GM23338 (cell line): ENCODE results near the gene CACNA2D2. TPM values are rescaled to one million over a fixed set of nuclear protein-coding genes. Genes with fewer than 3 reads are reported as not detected.

Experiments used
- ATAC-seq: fragments of 200-7000 bp; cut with Tn5 transposase; 3 replicates; pipeline ENCODE4 v1.9.1; 2020
- DNase-seq: peaks from one replicate; pipeline ENCODE4 v3.0.0-alpha.2; 2015; ENCODE audit warnings: low spot score
- H2AFZ ChIP-seq: fragments of 200-600 bp; sonication (generic); 2 replicates; pipeline ENCODE4 v1.8.0; 2016; ENCODE audit warnings: antibody characterized with exemption, mild to moderate bottlenecking, moderate library complexity
- H3F3A ChIP-seq: fragments of 200-600 bp; sonication (generic); replicated peaks from 2 replicates; pipeline ENCODE4 v1.8.0; 2017; ENCODE audit warnings: antibody characterized with exemption, mixed run types, low read depth
- H3K27ac ChIP-seq: fragments of 200-600 bp; sonication (generic); 2 replicates; pipeline ENCODE4 v1.6.1; 2016; ENCODE audit warnings: low read depth
- H3K27me3 ChIP-seq: fragments of 200-600 bp; sonication (generic); 2 replicates; pipeline ENCODE4 v1.8.0; 2016; ENCODE audit warnings: mild to moderate bottlenecking, mixed run types, moderate library complexity; ENCODE audit not compliant: insufficient read depth
- H3K36me3 ChIP-seq: fragments of 200-600 bp; sonication (generic); 2 replicates; pipeline ENCODE4 v1.8.0; 2016; ENCODE audit warnings: mild to moderate bottlenecking; ENCODE audit not compliant: insufficient read depth
- H3K4me1 ChIP-seq: fragments of 200-600 bp; sonication (generic); 2 replicates; pipeline ENCODE4 v1.8.0; 2016; ENCODE audit warnings: mild to moderate bottlenecking, moderate library complexity; ENCODE audit not compliant: insufficient read depth
- H3K4me2 ChIP-seq: fragments of 200-600 bp; sonication (generic); 2 replicates; pipeline ENCODE4 v1.7.1; 2017; ENCODE audit warnings: mixed run types
- H3K4me3 ChIP-seq: fragments of 200-600 bp; sonication (generic); 2 replicates; pipeline ENCODE4 v1.6.1; 2016; ENCODE audit warnings: mixed run types
- H3K79me2 ChIP-seq: fragments of 200-600 bp; sonication (generic); replicated peaks from 2 replicates; pipeline ENCODE4 v1.8.0; 2017; ENCODE audit warnings: mild to moderate bottlenecking; ENCODE audit not compliant: insufficient read depth
- H3K9me2 ChIP-seq: fragments of 200-600 bp; sonication (generic); 2 replicates; pipeline ENCODE4 v1.8.0; 2017; ENCODE audit not compliant: insufficient read depth
- H4K20me1 ChIP-seq: fragments of 200-600 bp; sonication (generic); replicated peaks from 2 replicates; pipeline ENCODE4 v1.8.0; 2017; ENCODE audit warnings: mild to moderate bottlenecking; ENCODE audit not compliant: insufficient read depth
- H3K27ac Mint-ChIP-seq: 2 replicates; pipeline ENCODE4 v1.8.0; 2020; ENCODE audit warnings: inconsistent platforms, mild to moderate bottlenecking, moderate library complexity, mixed read lengths
- H3K27me3 Mint-ChIP-seq: 3 replicates; pipeline ENCODE4 v1.8.0; 2022; ENCODE audit warnings: low read depth, mild to moderate bottlenecking, moderate library complexity, mixed read lengths, inconsistent platforms; ENCODE audit not compliant: insufficient read depth, poor library complexity
- H3K36me3 Mint-ChIP-seq: 3 replicates; pipeline ENCODE4 v1.8.0; 2021; ENCODE audit warnings: low read depth, mild to moderate bottlenecking, inconsistent platforms, moderate library complexity, mixed read lengths
- H3K4me1 Mint-ChIP-seq: 3 replicates; pipeline ENCODE4 v1.8.0; 2020; ENCODE audit warnings: mild to moderate bottlenecking, inconsistent platforms, mixed read lengths
- H3K4me3 Mint-ChIP-seq: 3 replicates; pipeline ENCODE4 v1.8.0; 2021; ENCODE audit warnings: moderate library complexity, mild to moderate bottlenecking, inconsistent platforms, mixed read lengths
- H3K9me3 Mint-ChIP-seq: 3 replicates; pipeline ENCODE4 v1.8.0; 2020; ENCODE audit warnings: moderate library complexity, mild to moderate bottlenecking, inconsistent platforms, mixed read lengths
- CREB1 ChIP-seq: fragments of 250-450 bp; sonication (Bioruptor Pico); IDR thresholded peaks from 2 replicates; pipeline ENCODE4 v1.5.0; 2020; ENCODE audit warnings: low read depth, mild to moderate bottlenecking, moderate library complexity
- EZH2 ChIP-seq: fragments of 200-600 bp; sonication (generic); IDR thresholded peaks from one replicate; pipeline ENCODE4 v1.8.0; 2017; ENCODE audit warnings: antibody characterized with exemption, mild to moderate bottlenecking, low read depth; ENCODE audit not compliant: unreplicated experiment
- EZH2phosphoT487 ChIP-seq: fragments of 200-600 bp; sonication (generic); IDR thresholded peaks from one replicate; pipeline ENCODE4 v1.8.1; 2018; ENCODE audit warnings: antibody characterized with exemption; ENCODE audit not compliant: unreplicated experiment
- JUNB ChIP-seq: IDR thresholded peaks from one replicate; pipeline ENCODE4 v1.6.1; 2016; ENCODE audit warnings: antibody characterized with exemption; ENCODE audit not compliant: unreplicated experiment
- NANOG ChIP-seq: IDR thresholded peaks from 2 replicates; pipeline ENCODE4 v1.6.1; 2016; ENCODE audit warnings: antibody characterized with exemption, borderline replicate concordance
- POLR2AphosphoS5 ChIP-seq: IDR thresholded peaks from 2 replicates; pipeline ENCODE4 v1.6.1; 2016; ENCODE audit warnings: antibody characterized with exemption, low read depth
- ZNF114 ChIP-seq: fragments of 250-450 bp; sonication (Bioruptor Pico); IDR thresholded peaks from 2 replicates; pipeline ENCODE4 v1.5.0; 2020; ENCODE audit warnings: mild to moderate bottlenecking, moderate library complexity
- ZNF331 ChIP-seq: fragments of 250-450 bp; sonication (Bioruptor Pico); IDR thresholded peaks from 2 replicates; pipeline ENCODE4 v1.5.0; 2020; ENCODE audit warnings: low read depth, mild to moderate bottlenecking, moderate library complexity
- polyA plus RNA-seq: library from polyadenylated mRNA; unstranded; fragments of >200 nt; fragmentation: Nextera tagmentation; extraction: Ambion mirVana; gene quantifications from 2 replicates; pipeline ENCODE4 v1.2.1, GENCODE V29; 2016
- total RNA-seq: library from RNA; depleted of rRNA; stranded (reverse); fragments of >200 nt; shearing (Covaris generic); gene quantifications from 2 replicates; pipeline ENCODE4 v1.2.3, GENCODE V29; 2014
- TF ChIP-seq, protein P1 (sequence below), 2 experiments: fragments of 200-600 bp in 1 of 2; sonication (generic) in 1 of 2; conservative IDR thresholded peaks; 2 replicates each; pipeline versions ENCODE4 v1.5.1 to v1.6.1; 2016 to 2017; ENCODE audit warnings: antibody characterized with exemption in 2 of 2, low read depth in 2 of 2, mild to moderate bottlenecking in 2 of 2, moderate library complexity in 1 of 2
- TF ChIP-seq, protein P2 (sequence below): IDR thresholded peaks from one replicate; pipeline ENCODE4 v1.6.1; 2018; ENCODE audit warnings: antibody characterized with exemption; ENCODE audit not compliant: unreplicated experiment
- TF ChIP-seq, protein P3 (sequence below): IDR thresholded peaks from 2 replicates; pipeline ENCODE4 v1.6.1; 2016; ENCODE audit warnings: antibody characterized with exemption

CACNA2D2 gene
- total and polyA plus RNA-seq, 2 experiments from 2014 or later: 4.7 to 11.4 TPM

DNA sequence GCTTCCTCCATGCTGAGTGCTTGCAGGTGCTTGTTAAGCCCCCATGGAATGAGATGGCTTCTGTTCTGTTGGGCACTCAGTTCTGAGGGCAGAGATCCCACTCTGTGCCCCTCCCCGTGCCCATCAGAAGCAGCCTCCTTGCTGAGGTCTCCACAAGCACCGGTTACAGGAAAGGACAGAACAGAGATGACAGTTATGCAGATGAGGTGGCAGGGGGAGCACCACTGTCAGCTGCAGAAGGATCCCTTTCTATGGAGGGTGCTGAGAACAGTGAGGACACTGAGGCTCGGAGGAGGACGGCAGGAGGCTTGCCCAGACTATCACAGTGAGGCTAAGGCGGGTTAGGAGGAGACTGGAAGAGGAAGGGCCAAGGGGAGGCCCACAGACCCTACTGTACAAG lies 12.4 kb downstream of the CACNA2D2 start:
- H4K20me1 ChIP-seq: peaks cover 3% of the 10 kb centered on the region; the same call in 1 of the 2 replicates
- H3K27ac ChIP-seq: no peak overlapping the region
- H3K36me3 ChIP-seq: no peaks in the 10 kb centered on the region
- DNase-seq (no peak), ATAC-seq (no peak)
- no peaks in the 10 kb centered on the region for H3K36me3 Mint-ChIP-seq
- H3K79me2 ChIP-seq: no peaks in the 10 kb centered on the region
- H3K4me1 Mint-ChIP-seq: peaks cover 45% of the 10 kb centered on the region
- peaks cover 2% of the 10 kb centered on the region; the same call in 1 of the 2 replicates for H3F3A ChIP-seq
- peaks cover 23% of the 10 kb centered on the region for H3K4me1 ChIP-seq
- no peak overlapping the region for H3K4me3 Mint-ChIP-seq
- TF ChIP-seq EZH2 (no peak), ZNF114 (CRISPR knock-in tag) (no peak), CREB1 (CRISPR knock-in tag) (no peak), POLR2AphosphoS5 (no peak), NANOG (no peak), EZH2phosphoT487 (no peak), ZNF331 (CRISPR knock-in tag) (no peak), JUNB (no peak)
- TF ChIP-seq, protein P1, sequence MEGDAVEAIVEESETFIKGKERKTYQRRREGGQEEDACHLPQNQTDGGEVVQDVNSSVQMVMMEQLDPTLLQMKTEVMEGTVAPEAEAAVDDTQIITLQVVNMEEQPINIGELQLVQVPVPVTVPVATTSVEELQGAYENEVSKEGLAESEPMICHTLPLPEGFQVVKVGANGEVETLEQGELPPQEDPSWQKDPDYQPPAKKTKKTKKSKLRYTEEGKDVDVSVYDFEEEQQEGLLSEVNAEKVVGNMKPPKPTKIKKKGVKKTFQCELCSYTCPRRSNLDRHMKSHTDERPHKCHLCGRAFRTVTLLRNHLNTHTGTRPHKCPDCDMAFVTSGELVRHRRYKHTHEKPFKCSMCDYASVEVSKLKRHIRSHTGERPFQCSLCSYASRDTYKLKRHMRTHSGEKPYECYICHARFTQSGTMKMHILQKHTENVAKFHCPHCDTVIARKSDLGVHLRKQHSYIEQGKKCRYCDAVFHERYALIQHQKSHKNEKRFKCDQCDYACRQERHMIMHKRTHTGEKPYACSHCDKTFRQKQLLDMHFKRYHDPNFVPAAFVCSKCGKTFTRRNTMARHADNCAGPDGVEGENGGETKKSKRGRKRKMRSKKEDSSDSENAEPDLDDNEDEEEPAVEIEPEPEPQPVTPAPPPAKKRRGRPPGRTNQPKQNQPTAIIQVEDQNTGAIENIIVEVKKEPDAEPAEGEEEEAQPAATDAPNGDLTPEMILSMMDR (conservative IDR thresholded peaks at IDR 0.05; ENCODE audit: low read depth in 2 of 2): no peak
- no peak overlapping the region for H3K4me3 ChIP-seq
- peaks cover 8% of the 10 kb centered on the region; the same call in 1 of the 2 replicates for H3K27me3 ChIP-seq
- 0 out of 2 replicates have a peak, but pooled peaks cover 3% of the 10 kb centered on the region for H3K9me2 ChIP-seq
- no peak overlapping the region for H3K27ac Mint-ChIP-seq
- H2AFZ ChIP-seq: no peak overlapping the region
- H3K4me2 ChIP-seq: no peak overlapping the region
- H3K9me3 Mint-ChIP-seq: no peaks in the 10 kb centered on the region; the same call in 2 of the 3 replicates
- peaks cover 12% of the 10 kb centered on the region for H3K27me3 Mint-ChIP-seq

DNA sequence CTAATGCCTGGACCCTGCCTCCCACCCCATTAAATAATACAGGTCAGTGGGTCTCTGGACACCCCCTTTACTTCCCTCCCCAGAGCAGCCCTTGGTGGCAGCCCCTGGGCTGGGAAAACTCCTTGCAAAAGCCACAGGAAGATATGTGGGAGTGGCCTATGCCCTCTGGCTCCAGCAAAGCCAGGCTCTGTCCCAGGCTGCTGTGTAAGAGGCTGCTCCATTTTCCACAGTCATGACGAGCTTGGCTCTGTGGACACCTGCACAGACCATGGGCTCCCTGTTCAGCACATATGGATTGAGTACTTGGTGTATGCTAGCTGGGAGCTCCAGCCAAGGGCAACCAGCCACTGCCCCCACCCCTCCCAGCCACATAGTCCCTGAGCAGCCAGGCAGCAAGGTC lies 13.0 kb downstream of the CACNA2D2 start:
- H3K4me1 ChIP-seq: peaks cover 17% of the 10 kb centered on the region
- no peaks in the 10 kb centered on the region; the same call in 2 of the 3 replicates for H3K9me3 Mint-ChIP-seq
- H3K4me3 Mint-ChIP-seq: no peak overlapping the region
- H3K4me1 Mint-ChIP-seq: peaks cover 39% of the 10 kb centered on the region
- H3K27ac ChIP-seq: no peak overlapping the region
- H3K36me3 ChIP-seq: no peaks in the 10 kb centered on the region
- H3K27ac Mint-ChIP-seq: no peak overlapping the region
- no peaks in the 10 kb centered on the region for H3K36me3 Mint-ChIP-seq
- no peak overlapping the region for H3K4me3 ChIP-seq
- no peaks in the 10 kb centered on the region for H3F3A ChIP-seq
- H2AFZ ChIP-seq: no peak overlapping the region
- peaks cover 7% of the 10 kb centered on the region; the same call in 1 of the 2 replicates for H3K27me3 ChIP-seq
- peaks cover 11% of the 10 kb centered on the region for H3K27me3 Mint-ChIP-seq
- 0 out of 2 replicates have a peak, but pooled peaks cover 3% of the 10 kb centered on the region for H3K9me2 ChIP-seq
- H4K20me1 ChIP-seq: peaks cover 3% of the 10 kb centered on the region; the same call in 1 of the 2 replicates
- DNase-seq (no peak), ATAC-seq (peak; percentile 37)
- no peaks in the 10 kb centered on the region for H3K79me2 ChIP-seq
- H3K4me2 ChIP-seq: no peak overlapping the region
- TF ChIP-seq, protein P2, sequence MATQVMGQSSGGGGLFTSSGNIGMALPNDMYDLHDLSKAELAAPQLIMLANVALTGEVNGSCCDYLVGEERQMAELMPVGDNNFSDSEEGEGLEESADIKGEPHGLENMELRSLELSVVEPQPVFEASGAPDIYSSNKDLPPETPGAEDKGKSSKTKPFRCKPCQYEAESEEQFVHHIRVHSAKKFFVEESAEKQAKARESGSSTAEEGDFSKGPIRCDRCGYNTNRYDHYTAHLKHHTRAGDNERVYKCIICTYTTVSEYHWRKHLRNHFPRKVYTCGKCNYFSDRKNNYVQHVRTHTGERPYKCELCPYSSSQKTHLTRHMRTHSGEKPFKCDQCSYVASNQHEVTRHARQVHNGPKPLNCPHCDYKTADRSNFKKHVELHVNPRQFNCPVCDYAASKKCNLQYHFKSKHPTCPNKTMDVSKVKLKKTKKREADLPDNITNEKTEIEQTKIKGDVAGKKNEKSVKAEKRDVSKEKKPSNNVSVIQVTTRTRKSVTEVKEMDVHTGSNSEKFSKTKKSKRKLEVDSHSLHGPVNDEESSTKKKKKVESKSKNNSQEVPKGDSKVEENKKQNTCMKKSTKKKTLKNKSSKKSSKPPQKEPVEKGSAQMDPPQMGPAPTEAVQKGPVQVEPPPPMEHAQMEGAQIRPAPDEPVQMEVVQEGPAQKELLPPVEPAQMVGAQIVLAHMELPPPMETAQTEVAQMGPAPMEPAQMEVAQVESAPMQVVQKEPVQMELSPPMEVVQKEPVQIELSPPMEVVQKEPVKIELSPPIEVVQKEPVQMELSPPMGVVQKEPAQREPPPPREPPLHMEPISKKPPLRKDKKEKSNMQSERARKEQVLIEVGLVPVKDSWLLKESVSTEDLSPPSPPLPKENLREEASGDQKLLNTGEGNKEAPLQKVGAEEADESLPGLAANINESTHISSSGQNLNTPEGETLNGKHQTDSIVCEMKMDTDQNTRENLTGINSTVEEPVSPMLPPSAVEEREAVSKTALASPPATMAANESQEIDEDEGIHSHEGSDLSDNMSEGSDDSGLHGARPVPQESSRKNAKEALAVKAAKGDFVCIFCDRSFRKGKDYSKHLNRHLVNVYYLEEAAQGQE: no peak
- TF ChIP-seq, protein P3, sequence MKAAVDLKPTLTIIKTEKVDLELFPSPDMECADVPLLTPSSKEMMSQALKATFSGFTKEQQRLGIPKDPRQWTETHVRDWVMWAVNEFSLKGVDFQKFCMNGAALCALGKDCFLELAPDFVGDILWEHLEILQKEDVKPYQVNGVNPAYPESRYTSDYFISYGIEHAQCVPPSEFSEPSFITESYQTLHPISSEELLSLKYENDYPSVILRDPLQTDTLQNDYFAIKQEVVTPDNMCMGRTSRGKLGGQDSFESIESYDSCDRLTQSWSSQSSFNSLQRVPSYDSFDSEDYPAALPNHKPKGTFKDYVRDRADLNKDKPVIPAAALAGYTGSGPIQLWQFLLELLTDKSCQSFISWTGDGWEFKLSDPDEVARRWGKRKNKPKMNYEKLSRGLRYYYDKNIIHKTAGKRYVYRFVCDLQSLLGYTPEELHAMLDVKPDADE: no peak
- TF ChIP-seq ZNF114 (CRISPR knock-in tag) (no peak), EZH2phosphoT487 (no peak), EZH2 (no peak), JUNB (no peak), ZNF331 (CRISPR knock-in tag) (no peak), NANOG (no peak)
